AG09309 (cell line): Measurements from ENCODE around the gene AMT.

Source experiments
- DNase-seq: peaks from one replicate; pipeline ENCODE4 v3.0.0-alpha.2; 2010; ENCODE audit warnings: low read depth
- H3K4me3 ChIP-seq: 2 replicates; pipeline ENCODE4 v1.5.1; 2011; ENCODE audit warnings: mild to moderate bottlenecking, low read depth, low read length, moderate library complexity; ENCODE audit not compliant: control insufficient read depth
- TF ChIP-seq, protein P1 (sequence below): IDR thresholded peaks from 2 replicates; pipeline ENCODE4 v1.5.1; 2011; ENCODE audit warnings: mild to moderate bottlenecking, low read depth, low read length, inconsistent platforms; ENCODE audit not compliant: insufficient read depth, control insufficient read depth; ENCODE audit errors: missing control alignments

The AMT gene

DNA sequence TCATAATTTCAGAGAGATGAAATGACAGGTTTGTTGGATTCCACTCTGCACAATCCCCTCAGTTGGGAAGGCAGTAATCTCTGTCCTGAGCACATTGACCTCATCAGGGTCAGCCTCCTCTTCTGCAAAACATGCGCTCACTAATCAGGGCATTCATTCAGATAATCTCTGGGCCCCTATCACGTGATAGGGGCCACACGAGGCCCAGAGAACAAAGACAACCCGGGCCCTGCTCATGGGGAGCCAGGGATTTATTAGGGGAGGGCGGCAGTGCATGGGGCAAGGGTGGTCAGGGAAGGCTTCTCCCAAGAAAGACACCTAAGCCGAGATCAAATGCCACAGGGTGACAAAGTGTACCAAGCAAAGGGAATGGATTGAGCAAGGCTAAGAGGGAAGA is 8.9 kb downstream of the AMT start:
- DNase-seq, result no peak
- TF ChIP-seq, protein P1, sequence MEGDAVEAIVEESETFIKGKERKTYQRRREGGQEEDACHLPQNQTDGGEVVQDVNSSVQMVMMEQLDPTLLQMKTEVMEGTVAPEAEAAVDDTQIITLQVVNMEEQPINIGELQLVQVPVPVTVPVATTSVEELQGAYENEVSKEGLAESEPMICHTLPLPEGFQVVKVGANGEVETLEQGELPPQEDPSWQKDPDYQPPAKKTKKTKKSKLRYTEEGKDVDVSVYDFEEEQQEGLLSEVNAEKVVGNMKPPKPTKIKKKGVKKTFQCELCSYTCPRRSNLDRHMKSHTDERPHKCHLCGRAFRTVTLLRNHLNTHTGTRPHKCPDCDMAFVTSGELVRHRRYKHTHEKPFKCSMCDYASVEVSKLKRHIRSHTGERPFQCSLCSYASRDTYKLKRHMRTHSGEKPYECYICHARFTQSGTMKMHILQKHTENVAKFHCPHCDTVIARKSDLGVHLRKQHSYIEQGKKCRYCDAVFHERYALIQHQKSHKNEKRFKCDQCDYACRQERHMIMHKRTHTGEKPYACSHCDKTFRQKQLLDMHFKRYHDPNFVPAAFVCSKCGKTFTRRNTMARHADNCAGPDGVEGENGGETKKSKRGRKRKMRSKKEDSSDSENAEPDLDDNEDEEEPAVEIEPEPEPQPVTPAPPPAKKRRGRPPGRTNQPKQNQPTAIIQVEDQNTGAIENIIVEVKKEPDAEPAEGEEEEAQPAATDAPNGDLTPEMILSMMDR, result no peak
- peak overlapping the region; percentile 58 for H3K4me3 ChIP-seq

DNA sequence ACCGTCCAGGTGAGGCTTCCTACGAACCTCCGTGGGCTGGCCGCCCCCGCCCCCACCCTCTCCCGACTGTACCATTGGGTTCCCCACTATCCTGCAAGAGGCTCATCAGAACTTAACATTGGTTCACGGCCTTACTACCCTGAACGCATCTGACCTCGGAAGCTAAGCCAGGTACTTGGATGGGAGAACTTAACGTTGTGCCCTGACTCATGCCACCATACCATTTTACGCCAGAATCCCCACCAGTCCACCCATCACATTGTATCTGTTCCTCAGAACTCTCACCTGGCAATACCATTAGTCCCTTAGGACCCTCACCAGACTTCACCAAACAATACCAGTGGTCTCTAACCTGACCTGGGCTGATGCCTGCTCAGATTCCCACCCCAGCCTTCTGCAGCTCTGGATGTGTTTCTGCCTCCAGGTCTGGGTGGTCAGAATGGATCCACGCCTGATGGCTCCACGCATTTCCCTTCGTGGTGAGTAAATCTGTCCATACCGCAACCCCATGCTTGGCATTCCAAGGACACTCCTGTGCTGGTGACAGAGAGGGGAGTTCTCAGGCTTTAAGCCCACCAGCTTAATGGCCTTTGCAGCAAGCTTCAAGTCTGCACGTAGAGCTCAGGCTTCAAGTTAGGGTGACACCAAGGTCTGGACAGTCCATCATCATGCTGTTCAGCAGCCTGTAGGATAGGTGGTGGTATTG is 9.5 kb downstream of the AMT start:
- peak overlapping the region; percentile 58 for H3K4me3 ChIP-seq
- TF ChIP-seq, protein P1, result no peak
- DNase-seq, result no peak

DNA sequence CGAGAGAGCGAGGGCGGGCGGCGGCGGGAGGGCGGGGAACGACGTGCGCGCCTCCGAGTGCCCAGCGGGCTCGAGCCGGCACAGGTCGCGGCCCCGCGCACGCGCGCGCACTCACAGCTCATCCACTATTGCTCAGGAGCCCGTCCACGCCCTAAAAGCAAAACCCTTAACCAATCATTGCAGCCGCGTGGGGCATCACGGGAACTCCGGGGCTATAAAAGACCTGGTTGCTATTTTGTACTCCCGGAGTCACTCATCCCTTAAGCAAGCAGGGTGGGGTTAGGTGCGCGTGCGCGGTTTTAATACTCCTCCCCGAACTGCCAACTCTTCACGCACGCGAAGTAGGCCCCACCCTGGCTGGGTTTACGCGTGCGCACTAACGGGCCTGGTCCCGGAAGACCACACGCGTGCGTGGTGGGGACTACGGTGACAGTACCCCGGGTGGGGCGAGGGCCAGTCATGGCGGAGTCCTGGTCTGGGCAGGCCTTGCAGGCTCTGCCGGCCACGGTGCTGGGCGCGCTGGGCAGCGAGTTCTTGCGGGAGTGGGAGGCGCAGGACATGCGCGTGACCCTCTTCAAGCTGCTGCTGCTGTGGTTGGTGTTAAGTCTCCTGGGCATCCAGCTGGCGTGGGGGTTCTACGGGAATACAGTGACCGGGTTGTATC is 10.2 kb downstream of the AMT start, which contains the start of the genes RHOA and TCTA:
Gene RHOA (minus strand): TSS at position 9 of the 664 bp plus-strand sequence. CDS start 36,387 bp downstream, outside the sequence.
Gene TCTA (plus strand): TSS at position 456 of the 664 bp plus-strand sequence. CDS start 4 bp downstream, at position 460.
- TF ChIP-seq, protein P1, result no peak
- peak within 1 kb of the TSS; percentile 80 for H3K4me3 ChIP-seq
- DNase-seq, result peak; percentile 100

GRCh38 chr3:49411535-49411967 is 10.7 kb downstream of the AMT start:
- TF ChIP-seq, protein P1, result no peak
- H3K4me3 ChIP-seq, result peak overlapping the region; percentile 80
- DNase-seq, result no peak

DNA sequence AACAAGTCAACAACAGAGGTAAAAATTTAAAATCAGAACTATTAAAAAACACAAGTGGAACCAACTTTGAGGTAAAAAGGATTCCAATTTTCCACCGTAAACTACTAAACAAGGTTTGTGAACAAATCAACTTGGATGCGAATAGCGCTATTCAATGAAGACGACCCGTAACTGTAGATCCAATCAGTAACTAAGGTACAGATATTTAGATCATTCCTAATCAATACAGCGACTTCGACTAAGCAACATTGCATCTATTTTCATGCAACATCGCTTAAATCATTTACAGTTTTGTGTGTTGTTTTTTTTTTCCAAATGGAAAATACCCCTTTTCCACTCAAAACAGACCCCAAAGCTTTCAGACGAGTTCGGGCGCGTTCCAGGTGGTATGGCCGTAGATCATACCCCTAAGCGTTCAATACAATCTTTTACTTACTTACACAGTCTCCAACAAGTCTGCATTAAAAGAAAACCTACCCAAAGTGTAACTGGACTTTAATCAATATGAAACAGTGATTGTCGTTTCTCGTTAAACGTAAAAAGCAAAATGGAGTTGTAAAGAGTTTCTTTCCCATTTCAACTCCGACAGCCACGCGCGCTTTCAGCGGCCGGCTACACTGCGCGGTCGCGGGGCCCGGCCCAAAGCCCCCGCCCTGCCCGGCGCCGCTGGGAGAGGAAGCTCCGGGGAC is 11.3 kb downstream of the AMT start:
- peak overlapping the region; percentile 80 for H3K4me3 ChIP-seq
- TF ChIP-seq, protein P1, result no peak
- no peak for DNase-seq

GRCh38 chr3:49410066-49410845 is 12.0 kb downstream of the AMT start:
- peak overlapping the region; percentile 80 for H3K4me3 ChIP-seq
- TF ChIP-seq, protein P1, result no peak
- no peak for DNase-seq
